Epidermal melanocyte (primary cell): ENCODE results near the gene HMOX1.
"Not testable (repeated sequence)": the region's sequence is repeated elsewhere in the genome, so short reads cannot be mapped to it uniquely, and the experiment has no call there.

Experiments
- DNase-seq: peaks from one replicate; pipeline ENCODE4 v3.0.0; 2011; ENCODE audit warnings: low spot score; ENCODE audit not compliant: insufficient read length

The HMOX1 gene

GRCh38 chr22:35350539-35351503 is 30.1 kb upstream of the HMOX1 start:
- DNase-seq: peak; percentile 91

GRCh38 chr22:35352214-35353111 is 28.4 kb upstream of the HMOX1 start:
- DNase-seq: no peak

GRCh38 chr22:35353318-35353717 is 27.6 kb upstream of the HMOX1 start:
- no peak for DNase-seq

GRCh38 chr22:35354068-35354467 is 26.8 kb upstream of the HMOX1 start:
- DNase-seq: no peak

- DNase-seq: no peak
Observed at GRCh38 chr22:35357883-35358621, 22.8 kb upstream of the HMOX1 start.

- DNase-seq: no peak
Observed at GRCh38 chr22:35359380-35360065, 21.4 kb upstream of the HMOX1 start.

GRCh38 chr22:35361001-35361558 is 19.8 kb upstream of the HMOX1 start:
- peak; percentile 12 for DNase-seq

GRCh38 chr22:35363566-35364086 is 17.3 kb upstream of the HMOX1 start:
- DNase-seq: no peak

GRCh38 chr22:35364230-35364629 is 16.7 kb upstream of the HMOX1 start:
- DNase-seq: not testable (repeated sequence)

- DNase-seq: no peak
Observed at GRCh38 chr22:35367331-35367886, 13.5 kb upstream of the HMOX1 start.

- no peak for DNase-seq
Observed at GRCh38 chr22:35368386-35368785, 12.5 kb upstream of the HMOX1 start.

GRCh38 chr22:35369996-35370395 is 10.9 kb upstream of the HMOX1 start:
- no peak for DNase-seq

- no peak for DNase-seq
Observed at GRCh38 chr22:35373781-35374180, 7.1 kb upstream of the HMOX1 start.

- DNase-seq: no peak
Observed at GRCh38 chr22:35375031-35375430, 5.9 kb upstream of the HMOX1 start.

GRCh38 chr22:35375526-35375925 is 5.4 kb upstream of the HMOX1 start:
- DNase-seq: no peak

GRCh38 chr22:35376728-35377472 is 4.0 kb upstream of the HMOX1 start:
- DNase-seq: peak; percentile 84

GRCh38 chr22:35377735-35378134 is 3.2 kb upstream of the HMOX1 start:
- DNase-seq: no peak

GRCh38 chr22:35378621-35379020 is 2.3 kb upstream of the HMOX1 start:
- no peak for DNase-seq
